HG03558 (cell line): ENCODE measurements around the gene PCSK6.

Source experiments
- ATAC-seq: cut with Tn5 transposase; IDR thresholded peaks from one replicate; pipeline ENCODE4 v1.9.1; 2021; ENCODE audit warnings: moderate number of reproducible peaks; ENCODE audit not compliant: unreplicated experiment; ENCODE audit errors: extremely low read depth

Gene PCSK6

GRCh38 chr15:101500865-101501551 lies 11.5 kb upstream of the PCSK6 start:
- ATAC-seq: no peak

GRCh38 chr15:101499863-101500713 lies 10.6 kb upstream of the PCSK6 start:
- ATAC-seq: no peak

- no peak for ATAC-seq
These were observed 9.4 kb upstream of the PCSK6 start for GRCh38 chr15:101498717-101499480.

- ATAC-seq: no peak
These were observed 8.7 kb upstream of the PCSK6 start for GRCh38 chr15:101498076-101498716.

GRCh38 chr15:101497484-101498034 lies 8.1 kb upstream of the PCSK6 start:
- no peak for ATAC-seq

GRCh38 chr15:101497017-101497416 lies 7.5 kb upstream of the PCSK6 start:
- ATAC-seq: no peak

GRCh38 chr15:101496198-101496986 lies 6.9 kb upstream of the PCSK6 start:
- ATAC-seq: no peak

- ATAC-seq: no peak
These were observed 6.1 kb upstream of the PCSK6 start for GRCh38 chr15:101495334-101496197.

GRCh38 chr15:101494251-101494796 lies 4.8 kb upstream of the PCSK6 start:
- ATAC-seq: no peak

- no peak for ATAC-seq
These were observed 3.5 kb upstream of the PCSK6 start for GRCh38 chr15:101492766-101493692.

- ATAC-seq: no peak
These were observed 2.5 kb upstream of the PCSK6 start for GRCh38 chr15:101491734-101492640.

GRCh38 chr15:101490922-101491733 lies 1.6 kb upstream of the PCSK6 start:
- ATAC-seq: no peak

GRCh38 chr15:101490408-101490891 lies 943 bp upstream of the PCSK6 start:
- ATAC-seq: no peak

GRCh38 chr15:101489237-101489598 lies 289 bp downstream of the PCSK6 start:
- ATAC-seq: no peak
